H1 (cell line): Measurements from ENCODE around the gene ARHGEF28.

Experiments
- ASH2L ChIP-seq: fragments of 200-600, 300-600 bp; sonication (generic); IDR thresholded peaks from one replicate; pipeline ENCODE4 v1.7.1; 2017; ENCODE audit warnings: low read length
- BACH1 ChIP-seq: IDR thresholded peaks from 2 replicates; pipeline ENCODE4 v1.6.1; 2012; ENCODE audit warnings: low read length, improper control_type of control experiment
- CREB1 ChIP-seq: IDR thresholded peaks from 2 replicates; pipeline ENCODE4 v1.6.1; 2012; ENCODE audit warnings: inconsistent platforms
- EP300 ChIP-seq, 2 experiments: IDR thresholded peaks; 1 replicate in 1 of 2; 2 replicates in 1 of 2; pipeline ENCODE4 v1.6.1; 2011 to 2012; ENCODE audit warnings: low read depth in 2 of 2, low read length in 2 of 2, mild to moderate bottlenecking in 2 of 2, borderline replicate concordance in 1 of 2, inconsistent platforms in 1 of 2, moderate library complexity in 1 of 2
- POLR2A ChIP-seq, 2 experiments: IDR thresholded peaks; 1 replicate in 1 of 2; 2 replicates in 1 of 2; pipeline ENCODE4 v1.6.1; 2011; ENCODE audit warnings: low read depth in 2 of 2, low read length in 2 of 2, mild to moderate bottlenecking in 2 of 2; ENCODE audit errors: control extremely low read depth in 1 of 2
- POLR2AphosphoS5 ChIP-seq: IDR thresholded peaks from 2 replicates; pipeline ENCODE4 v1.6.1; 2011; ENCODE audit warnings: low read depth, low read length
- RAD21 ChIP-seq, 2 experiments: IDR thresholded peaks in 1 of 2; conservative IDR thresholded peaks in 1 of 2; 2 replicates each; pipeline ENCODE4 v1.6.1; 2011; ENCODE audit warnings: low read depth in 2 of 2, low read length in 2 of 2, improper control_type of control experiment in 1 of 2, inconsistent platforms in 1 of 2, mild to moderate bottlenecking in 1 of 2, moderate library complexity in 1 of 2
- TEAD4 ChIP-seq: IDR thresholded peaks from 2 replicates; pipeline ENCODE4 v1.6.1; 2012; ENCODE audit warnings: low read depth, low read length, inconsistent platforms, mixed read lengths
- TF ChIP-seq, protein P1 (sequence below), 3 experiments: IDR thresholded peaks; 1 replicate in 2 of 3; 2 replicates in 1 of 3; pipeline versions ENCODE4 v1.5.1 to v1.6.1; 2011; ENCODE audit warnings: low read length in 3 of 3, mild to moderate bottlenecking in 3 of 3, inconsistent platforms in 2 of 3, low read depth in 1 of 3, moderate library complexity in 1 of 3; ENCODE audit not compliant: insufficient read depth in 1 of 3; ENCODE audit errors: control extremely low read depth in 1 of 3

DNA sequence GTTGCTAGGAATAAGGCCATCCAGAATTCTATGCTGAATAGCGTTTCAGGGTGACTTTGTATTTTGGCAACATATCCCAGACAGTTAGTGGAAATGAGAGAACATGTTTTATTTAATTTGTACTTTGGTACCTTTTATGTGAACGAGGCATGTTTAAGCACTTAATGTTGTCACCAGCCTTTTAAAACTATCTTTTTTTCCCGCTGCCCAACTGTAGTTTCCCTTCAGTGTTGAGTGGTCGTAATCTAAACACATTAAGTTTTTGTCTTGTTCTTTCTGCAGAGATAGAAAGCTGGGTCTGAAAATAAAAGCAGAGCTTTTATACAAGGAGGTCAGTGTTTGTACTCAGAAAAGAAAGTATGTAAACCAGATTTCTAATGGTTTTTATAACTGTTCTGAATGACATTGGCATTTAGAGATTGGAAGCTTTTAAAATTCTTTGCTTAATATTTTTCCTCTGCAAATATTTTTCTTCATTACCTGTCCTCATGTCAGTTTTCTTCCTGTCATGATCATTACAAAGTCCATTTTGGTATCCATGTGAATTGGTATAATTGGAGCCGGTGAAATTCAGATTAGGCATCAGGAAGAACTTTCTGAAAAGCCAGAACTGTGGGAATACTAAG lies 100.7 kb downstream of the ARHGEF28 start:
- TF ChIP-seq CREB1 (no peak), RAD21 (IDR thresholded peaks at IDR 0.05 in 1 of 2, conservative IDR thresholded peaks at IDR 0.05 in 1 of 2; ENCODE audit: low read depth in 2 of 2, low read length in 2 of 2) (no peak), POLR2AphosphoS5 (no peak), POLR2A (IDR thresholded peaks at IDR 0.05; ENCODE audit: control extremely low read depth in 1 of 2, low read depth in 2 of 2, low read length in 2 of 2) (no peak), EP300 (IDR thresholded peaks at IDR 0.05; ENCODE audit: borderline replicate concordance in 1 of 2, low read depth in 2 of 2, low read length in 2 of 2) (no peak), ASH2L (no peak), TEAD4 (no peak), BACH1 (no peak)
- TF ChIP-seq, protein P1, sequence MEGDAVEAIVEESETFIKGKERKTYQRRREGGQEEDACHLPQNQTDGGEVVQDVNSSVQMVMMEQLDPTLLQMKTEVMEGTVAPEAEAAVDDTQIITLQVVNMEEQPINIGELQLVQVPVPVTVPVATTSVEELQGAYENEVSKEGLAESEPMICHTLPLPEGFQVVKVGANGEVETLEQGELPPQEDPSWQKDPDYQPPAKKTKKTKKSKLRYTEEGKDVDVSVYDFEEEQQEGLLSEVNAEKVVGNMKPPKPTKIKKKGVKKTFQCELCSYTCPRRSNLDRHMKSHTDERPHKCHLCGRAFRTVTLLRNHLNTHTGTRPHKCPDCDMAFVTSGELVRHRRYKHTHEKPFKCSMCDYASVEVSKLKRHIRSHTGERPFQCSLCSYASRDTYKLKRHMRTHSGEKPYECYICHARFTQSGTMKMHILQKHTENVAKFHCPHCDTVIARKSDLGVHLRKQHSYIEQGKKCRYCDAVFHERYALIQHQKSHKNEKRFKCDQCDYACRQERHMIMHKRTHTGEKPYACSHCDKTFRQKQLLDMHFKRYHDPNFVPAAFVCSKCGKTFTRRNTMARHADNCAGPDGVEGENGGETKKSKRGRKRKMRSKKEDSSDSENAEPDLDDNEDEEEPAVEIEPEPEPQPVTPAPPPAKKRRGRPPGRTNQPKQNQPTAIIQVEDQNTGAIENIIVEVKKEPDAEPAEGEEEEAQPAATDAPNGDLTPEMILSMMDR (IDR thresholded peaks at IDR 0.05; ENCODE audit: control extremely low read depth in 1 of 3, insufficient read depth in 1 of 3, low read depth in 1 of 3, low read length in 3 of 3), result no peak
